ENCODE results near the gene PTGS2. TPM values are rescaled to one million over a fixed set of nuclear protein-coding genes. Genes with fewer than 3 reads are reported as not detected.

Gene PTGS2
- total and polyA plus RNA-seq, 10 of the 15 experiments (the other 5 are each of a cell fraction or from before 2014, with no cell fraction given) = 0.04 to 0.12 (median 0.08) TPM; not detected in 4

DNA sequence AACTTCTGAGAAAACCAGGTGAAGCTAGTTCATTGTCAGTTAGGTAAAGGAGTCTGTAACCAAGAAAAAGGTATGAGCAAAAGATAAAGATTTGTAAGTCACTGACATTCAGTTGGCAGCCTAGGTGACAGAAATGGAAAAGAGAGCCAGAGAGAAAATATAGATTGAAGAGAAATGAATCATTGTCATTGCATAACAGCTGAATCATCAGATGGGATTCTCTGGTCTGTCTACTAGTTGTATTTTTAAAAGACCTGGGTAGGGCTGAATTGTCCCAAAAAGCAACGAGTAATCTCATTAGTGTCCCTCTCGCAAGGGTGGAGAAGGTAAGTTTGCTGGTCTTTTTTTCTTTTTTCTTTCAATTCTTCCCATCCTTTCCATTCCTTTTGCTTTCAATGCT is 36.6 kb downstream of the PTGS2 start:
- Histone ChIP-seq H3K27me3 (replicated peaks in 1 of 2; ENCODE audit: control insufficient read depth in 2 of 2, insufficient read depth in 2 of 2, low read length in 1 of 2) (no peaks in the 10 kb centered on the region), H3K4me2 (ENCODE audit: control insufficient read depth, insufficient read depth) (no peak overlapping the region), H3K9me3 (replicated peaks; ENCODE audit: control insufficient read depth, insufficient read depth, low read length) (no peaks in the 10 kb centered on the region), H3K79me2 (ENCODE audit: control insufficient read depth, insufficient read depth, low read length) (no peaks in the 10 kb centered on the region), H3K27ac (ENCODE audit: control insufficient read depth, insufficient read depth) (no peak overlapping the region), H3K9ac (ENCODE audit: control insufficient read depth, insufficient read depth, low read length) (no peak overlapping the region), H3K36me3 (ENCODE audit: control insufficient read depth in 2 of 2, insufficient read depth in 2 of 2, low read length in 1 of 2) (no peaks in the 10 kb centered on the region), H4K20me1 (ENCODE audit: control insufficient read depth, insufficient read depth) (no peaks in the 10 kb centered on the region), H2AFZ (ENCODE audit: control insufficient read depth, low read depth, low read length) (no peak overlapping the region), H3K4me3 (no peak overlapping the region), H3K4me1 (ENCODE audit: control insufficient read depth, insufficient read depth, low read length) (no peaks in the 10 kb centered on the region)
- ChIA-PET POLR2A (no interaction called here), SMC1A (ENCODE audit: uncharacterized antibody, unreplicated experiment) (no interaction called here), RAD21 (ENCODE audit: unreplicated experiment) (no interaction called here), CTCF (no interaction called here)
- no peak for TF ChIP-seq CHD4 (IDR thresholded peaks at IDR 0.05)
- no peak for TF ChIP-seq BMI1 (IDR thresholded peaks at IDR 0.05; ENCODE audit: borderline replicate concordance)
- TF ChIP-seq MXI1 (IDR thresholded peaks at IDR 0.05; ENCODE audit: low read depth, low read length) = no peak
- no peak for TF ChIP-seq MEF2B (IDR thresholded peaks at IDR 0.05; ENCODE audit: partially characterized antibody, poor library complexity, severe bottlenecking)
- TF ChIP-seq, protein P1, sequence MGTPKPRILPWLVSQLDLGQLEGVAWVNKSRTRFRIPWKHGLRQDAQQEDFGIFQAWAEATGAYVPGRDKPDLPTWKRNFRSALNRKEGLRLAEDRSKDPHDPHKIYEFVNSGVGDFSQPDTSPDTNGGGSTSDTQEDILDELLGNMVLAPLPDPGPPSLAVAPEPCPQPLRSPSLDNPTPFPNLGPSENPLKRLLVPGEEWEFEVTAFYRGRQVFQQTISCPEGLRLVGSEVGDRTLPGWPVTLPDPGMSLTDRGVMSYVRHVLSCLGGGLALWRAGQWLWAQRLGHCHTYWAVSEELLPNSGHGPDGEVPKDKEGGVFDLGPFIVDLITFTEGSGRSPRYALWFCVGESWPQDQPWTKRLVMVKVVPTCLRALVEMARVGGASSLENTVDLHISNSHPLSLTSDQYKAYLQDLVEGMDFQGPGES (IDR thresholded peaks at IDR 0.05) = no peak
- no peak for TF ChIP-seq ETV6 (conservative IDR thresholded peaks at IDR 0.05 in 1 of 2, IDR thresholded peaks at IDR 0.05 in 1 of 2; ENCODE audit: borderline replicate concordance in 1 of 2, low read depth in 1 of 2)
- TF ChIP-seq RUNX3 (IDR thresholded peaks at IDR 0.05; ENCODE audit: low read length) = no peak
- TF ChIP-seq, protein P2, sequence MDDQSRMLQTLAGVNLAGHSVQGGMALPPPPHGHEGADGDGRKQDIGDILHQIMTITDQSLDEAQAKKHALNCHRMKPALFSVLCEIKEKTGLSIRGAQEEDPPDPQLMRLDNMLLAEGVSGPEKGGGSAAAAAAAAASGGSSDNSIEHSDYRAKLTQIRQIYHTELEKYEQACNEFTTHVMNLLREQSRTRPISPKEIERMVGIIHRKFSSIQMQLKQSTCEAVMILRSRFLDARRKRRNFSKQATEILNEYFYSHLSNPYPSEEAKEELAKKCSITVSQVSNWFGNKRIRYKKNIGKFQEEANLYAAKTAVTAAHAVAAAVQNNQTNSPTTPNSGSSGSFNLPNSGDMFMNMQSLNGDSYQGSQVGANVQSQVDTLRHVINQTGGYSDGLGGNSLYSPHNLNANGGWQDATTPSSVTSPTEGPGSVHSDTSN (IDR thresholded peaks at IDR 0.05; ENCODE audit: insufficient replicate concordance, low read depth, low read length) = no peak
- no peak for TF ChIP-seq DPF2 (IDR thresholded peaks at IDR 0.05)
- TF ChIP-seq, protein P3, sequence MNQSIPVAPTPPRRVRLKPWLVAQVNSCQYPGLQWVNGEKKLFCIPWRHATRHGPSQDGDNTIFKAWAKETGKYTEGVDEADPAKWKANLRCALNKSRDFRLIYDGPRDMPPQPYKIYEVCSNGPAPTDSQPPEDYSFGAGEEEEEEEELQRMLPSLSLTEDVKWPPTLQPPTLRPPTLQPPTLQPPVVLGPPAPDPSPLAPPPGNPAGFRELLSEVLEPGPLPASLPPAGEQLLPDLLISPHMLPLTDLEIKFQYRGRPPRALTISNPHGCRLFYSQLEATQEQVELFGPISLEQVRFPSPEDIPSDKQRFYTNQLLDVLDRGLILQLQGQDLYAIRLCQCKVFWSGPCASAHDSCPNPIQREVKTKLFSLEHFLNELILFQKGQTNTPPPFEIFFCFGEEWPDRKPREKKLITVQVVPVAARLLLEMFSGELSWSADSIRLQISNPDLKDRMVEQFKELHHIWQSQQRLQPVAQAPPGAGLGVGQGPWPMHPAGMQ (IDR thresholded peaks at IDR 0.05; ENCODE audit: borderline replicate concordance) = no peak
- TF ChIP-seq, protein P4, sequence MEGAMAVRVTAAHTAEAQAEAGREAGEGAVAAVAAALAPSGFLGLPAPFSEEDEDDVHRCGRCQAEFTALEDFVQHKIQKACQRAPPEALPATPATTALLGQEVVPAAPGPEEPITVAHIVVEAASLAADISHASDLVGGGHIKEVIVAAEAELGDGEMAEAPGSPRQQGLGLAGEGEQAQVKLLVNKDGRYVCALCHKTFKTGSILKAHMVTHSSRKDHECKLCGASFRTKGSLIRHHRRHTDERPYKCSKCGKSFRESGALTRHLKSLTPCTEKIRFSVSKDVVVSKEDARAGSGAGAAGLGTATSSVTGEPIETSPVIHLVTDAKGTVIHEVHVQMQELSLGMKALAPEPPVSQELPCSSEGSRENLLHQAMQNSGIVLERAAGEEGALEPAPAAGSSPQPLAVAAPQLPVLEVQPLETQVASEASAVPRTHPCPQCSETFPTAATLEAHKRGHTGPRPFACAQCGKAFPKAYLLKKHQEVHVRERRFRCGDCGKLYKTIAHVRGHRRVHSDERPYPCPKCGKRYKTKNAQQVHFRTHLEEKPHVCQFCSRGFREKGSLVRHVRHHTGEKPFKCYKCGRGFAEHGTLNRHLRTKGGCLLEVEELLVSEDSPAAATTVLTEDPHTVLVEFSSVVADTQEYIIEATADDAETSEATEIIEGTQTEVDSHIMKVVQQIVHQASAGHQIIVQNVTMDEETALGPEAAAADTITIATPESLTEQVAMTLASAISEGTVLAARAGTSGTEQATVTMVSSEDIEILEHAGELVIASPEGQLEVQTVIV (IDR thresholded peaks at IDR 0.05; ENCODE audit: borderline replicate concordance, partially characterized antibody) = no peak
- no peak for TF ChIP-seq NR2C1 (IDR thresholded peaks at IDR 0.05)
- no peak for TF ChIP-seq STAT1 (conservative IDR thresholded peaks at IDR 0.05)
- TF ChIP-seq SMAD1 (IDR thresholded peaks at IDR 0.05; ENCODE audit: low read depth, partially characterized antibody) = no peak
- no peak for TF ChIP-seq POLR2AphosphoS5 (IDR thresholded peaks at IDR 0.05; ENCODE audit: low read length)
- TF ChIP-seq TCF7 (IDR thresholded peaks at IDR 0.05; ENCODE audit: borderline replicate concordance) = no peak
- no peak for TF ChIP-seq PAX5 (IDR thresholded peaks at IDR 0.05; ENCODE audit: borderline replicate concordance, low read depth, low read length)
- no peak for TF ChIP-seq HDGF (IDR thresholded peaks at IDR 0.05)
- FAIRE-seq (no peak), DNase-seq (ENCODE audit: low read depth, low spot score) (no peak), ATAC-seq (no peak)
- in situ Hi-C loops (cut with MboI) (no loop called here), intact Hi-C loops (cut with micrococcal nuclease; ENCODE audit: unreplicated experiment) (no loop called here)
- no TSS peak for BruUV-seq (replicated peaks)
- WGBS (ENCODE audit: insufficient coverage, insufficient replicate concordance, low lambda C conversion rate, missing lambda C conversion rate) = 14% methylated on average over 2 of the region's 2 CpGs
